ENCODE measurements around the gene P4HTM.

P4HTM gene, protein sequence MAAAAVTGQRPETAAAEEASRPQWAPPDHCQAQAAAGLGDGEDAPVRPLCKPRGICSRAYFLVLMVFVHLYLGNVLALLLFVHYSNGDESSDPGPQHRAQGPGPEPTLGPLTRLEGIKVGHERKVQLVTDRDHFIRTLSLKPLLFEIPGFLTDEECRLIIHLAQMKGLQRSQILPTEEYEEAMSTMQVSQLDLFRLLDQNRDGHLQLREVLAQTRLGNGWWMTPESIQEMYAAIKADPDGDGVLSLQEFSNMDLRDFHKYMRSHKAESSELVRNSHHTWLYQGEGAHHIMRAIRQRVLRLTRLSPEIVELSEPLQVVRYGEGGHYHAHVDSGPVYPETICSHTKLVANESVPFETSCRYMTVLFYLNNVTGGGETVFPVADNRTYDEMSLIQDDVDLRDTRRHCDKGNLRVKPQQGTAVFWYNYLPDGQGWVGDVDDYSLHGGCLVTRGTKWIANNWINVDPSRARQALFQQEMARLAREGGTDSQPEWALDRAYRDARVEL

DNA sequence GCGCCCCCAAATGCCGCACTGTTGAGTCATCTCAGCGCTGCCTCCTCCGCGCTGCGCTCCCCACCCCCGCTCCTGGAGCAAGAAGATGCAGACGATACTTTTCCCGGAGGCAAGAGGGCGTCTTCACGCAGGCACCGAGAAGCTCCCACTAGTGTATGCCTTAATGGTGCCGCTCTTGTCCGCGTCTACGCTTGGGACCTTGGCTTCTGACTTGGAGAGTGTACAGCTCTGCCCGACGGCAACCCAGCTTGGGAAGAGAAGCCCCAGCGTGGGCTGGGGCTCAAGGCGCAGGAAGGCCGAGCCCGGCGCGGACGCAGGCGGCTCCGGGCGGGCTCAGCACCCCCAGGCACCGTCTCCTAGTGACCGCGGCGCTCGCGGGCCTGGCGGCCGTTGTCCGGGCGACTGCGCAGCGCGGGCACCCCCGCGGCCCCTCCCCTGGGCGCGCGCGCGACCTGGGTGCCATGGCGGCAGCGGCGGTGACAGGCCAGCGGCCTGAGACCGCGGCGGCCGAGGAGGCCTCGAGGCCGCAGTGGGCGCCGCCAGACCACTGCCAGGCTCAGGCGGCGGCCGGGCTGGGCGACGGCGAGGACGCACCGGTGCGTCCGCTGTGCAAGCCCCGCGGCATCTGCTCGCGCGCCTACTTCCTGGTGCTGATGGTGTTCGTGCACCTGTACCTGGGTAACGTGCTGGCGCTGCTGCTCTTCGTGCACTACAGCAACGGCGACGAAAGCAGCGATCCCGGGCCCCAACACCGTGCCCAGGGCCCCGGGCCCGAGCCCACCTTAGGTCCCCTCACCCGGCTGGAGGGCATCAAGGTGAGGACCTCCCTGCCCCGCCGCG, at the start of gene P4HTM:
P4HTM (plus strand) TSS at position 446 of the 840 bp plus-strand sequence; CDS start at position 462, 16 bp downstream.
- DNase-seq, result peak; percentile 82

DNA sequence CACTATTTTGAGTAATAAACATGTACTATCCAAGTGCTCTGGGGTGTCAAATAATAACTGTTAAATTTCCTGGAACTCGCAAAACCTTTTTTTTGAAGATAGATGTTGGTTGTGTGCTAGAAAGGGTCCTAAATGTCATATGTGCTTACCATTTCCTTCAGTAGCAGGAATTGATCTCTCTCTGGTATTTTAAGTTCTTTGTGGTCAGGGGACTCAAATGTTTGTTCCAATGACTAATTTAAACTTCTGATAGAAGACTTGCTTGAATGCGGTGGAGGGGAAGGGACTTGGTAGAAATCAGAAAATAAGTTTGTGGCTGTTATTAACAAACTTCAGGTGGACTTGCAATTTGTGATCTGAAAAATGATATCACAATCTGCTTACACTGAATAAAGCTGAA, 44.6 kb upstream of the P4HTM start:
- DNase-seq, result no peak

GRCh38 chr3:48945891-48946549, 44.0 kb upstream of the P4HTM start:
- DNase-seq, result no peak

- no peak for DNase-seq
Measured at GRCh38 chr3:48949376-48949717, 40.7 kb upstream of the P4HTM start.

DNA sequence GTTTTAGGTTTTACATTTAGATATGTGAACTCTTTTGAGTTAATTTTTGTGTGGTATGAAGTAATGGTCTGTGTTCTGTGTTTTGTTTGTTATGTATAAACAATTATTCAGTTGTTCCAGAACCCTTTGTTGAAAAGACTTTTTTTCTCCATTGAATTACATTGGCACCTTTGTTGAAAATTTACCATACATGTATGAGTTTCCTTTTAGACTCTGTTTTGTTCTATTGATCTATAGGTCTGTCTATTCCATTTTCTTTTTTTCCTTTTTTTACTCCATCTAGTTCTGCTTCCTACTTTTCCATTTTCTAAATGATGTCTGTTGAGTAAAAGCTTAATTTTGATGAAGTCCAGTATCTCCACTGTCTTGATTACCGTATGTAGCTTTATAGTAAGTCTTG, 40.0 kb upstream of the P4HTM start:
- DNase-seq, result no peak

GRCh38 chr3:48951764-48952163, 38.3 kb upstream of the P4HTM start:
- DNase-seq, result no peak

DNA sequence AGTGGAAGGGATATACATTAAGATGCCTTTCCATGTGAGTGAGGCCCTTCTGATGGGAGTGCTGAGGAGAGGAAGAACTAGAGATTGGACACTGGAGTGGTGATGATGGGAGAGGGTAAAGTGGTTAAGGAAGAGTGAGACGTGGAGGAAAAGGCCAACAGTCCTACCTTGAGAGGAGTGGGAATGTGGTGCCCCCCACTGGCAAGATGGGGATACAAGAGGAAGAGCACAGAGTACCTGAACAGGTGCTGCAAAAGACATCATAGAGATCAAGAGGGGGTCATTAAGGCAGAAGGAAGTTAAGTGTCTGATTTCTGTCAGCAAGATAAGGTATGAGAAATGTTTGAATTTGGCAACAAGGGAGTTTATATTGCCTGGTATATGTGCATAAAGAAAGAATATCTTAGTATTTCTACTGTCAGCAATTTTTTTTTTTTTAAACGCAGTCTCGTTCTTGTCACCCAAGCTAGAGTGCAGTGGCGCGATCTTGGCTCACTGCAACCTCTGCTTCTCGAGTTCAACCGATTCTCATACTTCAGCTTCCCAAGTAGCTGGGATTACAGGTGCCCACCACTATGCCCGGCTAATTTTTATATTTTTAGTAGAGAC, 37.4 kb upstream of the P4HTM start:
- peak; percentile 42 for DNase-seq

GRCh38 chr3:48957006-48957705, 32.9 kb upstream of the P4HTM start:
- no peak for DNase-seq

DNA sequence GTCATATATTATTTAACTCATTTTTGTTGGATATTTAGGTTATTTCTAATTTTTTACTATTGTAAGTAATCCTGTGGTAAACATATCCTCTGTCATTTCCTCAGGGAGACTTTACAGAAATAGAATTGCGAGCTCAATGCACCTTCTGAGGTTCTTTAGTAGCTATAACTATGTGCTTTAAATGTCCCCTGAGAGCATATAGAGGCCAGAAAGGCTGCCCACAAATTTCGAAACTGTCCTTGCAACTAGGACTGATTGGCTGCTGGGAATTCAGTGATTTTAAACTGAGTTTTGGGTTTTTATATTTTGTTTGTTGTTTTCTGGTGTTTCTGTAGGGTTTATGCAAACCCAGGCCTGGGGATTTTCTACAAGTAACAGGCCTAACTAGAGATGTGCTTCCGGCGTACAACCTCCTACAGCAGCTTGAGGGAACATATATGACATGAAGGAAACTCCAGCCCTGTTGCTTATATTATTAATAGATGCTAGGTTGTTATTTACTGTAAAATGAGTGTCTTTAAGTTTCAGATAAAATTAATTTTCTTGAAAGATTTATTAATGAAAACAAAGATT, 29.1 kb upstream of the P4HTM start:
- no peak for DNase-seq

DNA sequence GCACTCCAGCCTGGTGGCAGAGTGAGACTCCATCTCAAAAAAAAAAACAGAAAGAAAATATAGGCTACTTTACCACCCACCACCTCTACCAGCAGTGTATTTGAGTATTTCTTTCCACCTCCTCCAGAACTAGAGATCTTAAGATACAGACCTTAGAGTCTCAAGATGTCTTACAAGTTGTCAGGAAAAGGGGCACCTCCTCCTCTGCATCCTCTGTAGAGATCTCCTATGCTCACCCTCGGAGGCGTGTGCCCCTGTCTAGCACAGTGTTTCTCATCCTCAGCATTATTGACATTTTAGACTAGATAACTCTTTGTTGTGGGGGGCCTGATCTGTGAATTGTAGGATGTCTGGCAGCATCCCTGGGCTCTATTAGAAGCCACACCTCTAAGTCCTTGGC, 27.7 kb upstream of the P4HTM start:
- DNase-seq, result no peak

GRCh38 chr3:48962939-48963338, 27.1 kb upstream of the P4HTM start:
- DNase-seq, result no peak

DNA sequence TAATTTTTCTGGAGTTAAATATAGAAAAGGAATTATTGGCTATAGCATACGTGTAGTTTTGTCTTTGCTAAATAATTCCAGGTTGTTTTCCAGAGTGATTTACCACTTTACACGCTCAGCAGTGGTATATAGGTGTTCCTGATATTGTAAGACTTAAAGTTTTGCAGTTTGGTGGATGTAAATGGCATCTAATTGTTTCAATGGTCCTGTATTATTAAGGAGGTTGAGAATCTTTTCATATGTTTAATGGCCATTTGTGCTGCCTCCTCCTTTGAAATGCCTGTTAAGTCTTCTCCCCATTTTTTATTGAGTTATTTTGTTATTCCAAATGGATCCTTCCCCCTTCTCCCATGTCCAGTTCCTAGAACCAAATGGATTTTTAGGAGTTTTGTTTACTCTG, 26.4 kb upstream of the P4HTM start:
- no peak for DNase-seq

DNA sequence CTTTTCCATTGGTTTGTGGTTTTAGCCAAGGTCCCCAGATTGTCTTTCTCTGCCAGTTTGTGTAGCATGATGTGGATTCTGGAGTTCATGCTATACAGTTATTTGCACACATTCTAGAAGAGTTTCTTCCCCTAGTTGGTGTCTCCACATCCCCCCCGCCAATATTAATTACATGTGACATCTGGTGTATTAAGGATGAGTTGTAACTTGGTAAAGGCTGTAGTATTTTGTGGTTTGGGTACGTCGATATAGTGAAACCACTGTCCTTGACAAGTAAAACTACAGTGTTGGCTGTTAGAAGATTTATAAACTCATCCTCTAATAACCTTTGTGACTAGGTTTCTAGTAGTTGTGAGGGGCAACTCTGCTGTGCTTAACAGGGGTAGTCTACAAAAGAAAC, 23.7 kb upstream of the P4HTM start:
- DNase-seq, result no peak

- DNase-seq, result peak; percentile 57
Measured at GRCh38 chr3:48966876-48967361, 23.1 kb upstream of the P4HTM start.

DNA sequence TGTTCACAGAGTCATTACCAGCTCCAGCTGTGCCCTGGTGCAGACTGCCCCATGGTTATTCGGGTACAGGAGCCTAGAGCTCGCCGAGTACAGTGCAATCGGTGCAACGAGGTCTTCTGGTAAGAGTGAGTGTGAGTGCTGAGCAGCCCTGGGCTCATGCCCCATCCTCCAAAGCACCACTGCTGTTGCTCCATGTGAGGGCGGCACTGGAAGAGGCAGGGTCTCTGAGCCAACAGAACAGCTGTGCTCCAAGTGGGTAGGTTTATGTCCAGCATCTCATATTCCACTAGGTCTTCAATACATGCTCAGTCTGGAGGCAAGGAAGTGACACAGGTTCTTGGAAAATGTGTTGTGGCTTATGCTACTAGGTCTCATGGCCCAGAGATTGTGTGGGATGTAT, 19.5 kb upstream of the P4HTM start:
- no peak for DNase-seq

DNA sequence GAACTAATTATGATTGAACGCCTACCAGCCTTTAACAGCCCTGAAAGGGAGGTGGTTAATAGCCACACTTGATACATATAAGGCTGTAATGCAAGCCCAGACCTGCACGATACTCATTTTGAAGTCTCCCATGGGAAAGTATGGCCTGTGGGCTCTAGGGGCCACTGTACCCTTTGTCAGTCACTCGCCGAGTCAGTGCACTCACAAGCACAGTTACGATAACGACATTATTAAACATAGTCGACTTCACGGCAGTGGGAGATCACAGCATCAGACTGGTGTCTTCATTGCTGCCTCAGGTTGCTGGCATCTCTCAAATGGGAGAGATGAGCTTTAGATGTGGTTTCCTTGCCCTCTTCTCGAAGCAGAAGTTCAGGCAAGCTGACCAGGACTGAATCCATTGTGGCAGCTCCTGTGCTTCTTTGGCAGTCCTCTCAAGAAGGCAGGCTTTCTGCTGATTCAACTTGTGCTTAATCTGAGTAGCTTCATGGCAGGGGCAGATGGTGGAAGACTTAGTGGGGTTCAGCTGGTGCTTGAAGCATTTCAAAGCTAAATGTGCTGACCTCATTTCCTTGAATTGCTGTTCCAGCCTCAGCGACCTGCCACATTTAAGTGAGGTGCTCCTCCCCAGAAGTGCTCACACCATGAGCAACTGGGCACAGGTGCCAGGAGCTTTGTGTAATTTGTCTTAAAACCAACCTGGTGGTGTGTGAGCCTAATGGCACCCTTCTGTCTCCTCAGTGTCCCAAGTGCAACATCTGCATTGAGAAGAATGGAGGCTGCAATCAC, 15.8 kb upstream of the P4HTM start:
- DNase-seq, result no peak

GRCh38 chr3:48979451-48979850, 10.6 kb upstream of the P4HTM start:
- no peak for DNase-seq

GRCh38 chr3:48980295-48980694, 9.7 kb upstream of the P4HTM start:
- DNase-seq, result no peak

- DNase-seq, result no peak
Measured at GRCh38 chr3:48982016-48982415, 8.0 kb upstream of the P4HTM start.

DNA sequence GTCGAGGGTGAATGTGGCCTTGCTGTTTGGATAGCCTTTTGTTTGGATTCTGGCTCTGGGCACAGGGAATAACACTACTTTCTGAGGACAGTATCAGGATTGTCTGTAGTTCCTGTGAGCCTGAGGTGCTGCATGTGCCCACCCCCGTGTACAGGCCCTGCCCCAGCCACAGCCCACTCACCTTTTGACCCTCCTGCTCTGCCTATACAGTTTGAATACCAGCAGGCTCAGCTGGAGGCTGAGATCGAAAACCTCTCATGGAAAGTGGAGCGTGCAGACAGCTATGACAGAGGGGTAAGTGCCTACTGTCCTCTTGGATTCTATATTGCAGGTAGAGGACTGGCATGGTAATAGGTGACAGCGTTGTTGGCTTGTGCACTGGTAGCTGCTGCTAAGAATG, 7.4 kb upstream of the P4HTM start:
- no peak for DNase-seq

- no peak for DNase-seq
Measured at GRCh38 chr3:48983096-48983495, 6.9 kb upstream of the P4HTM start.
